Kidney glomerular epithelial cell (primary cell): ENCODE measurements around the gene DTNB.

ENCODE experiments used
- DNase-seq: peaks from one replicate; lab custom pipeline; 2025; lab: John Stamatoyannopoulos, UW

DTNB gene

DNA sequence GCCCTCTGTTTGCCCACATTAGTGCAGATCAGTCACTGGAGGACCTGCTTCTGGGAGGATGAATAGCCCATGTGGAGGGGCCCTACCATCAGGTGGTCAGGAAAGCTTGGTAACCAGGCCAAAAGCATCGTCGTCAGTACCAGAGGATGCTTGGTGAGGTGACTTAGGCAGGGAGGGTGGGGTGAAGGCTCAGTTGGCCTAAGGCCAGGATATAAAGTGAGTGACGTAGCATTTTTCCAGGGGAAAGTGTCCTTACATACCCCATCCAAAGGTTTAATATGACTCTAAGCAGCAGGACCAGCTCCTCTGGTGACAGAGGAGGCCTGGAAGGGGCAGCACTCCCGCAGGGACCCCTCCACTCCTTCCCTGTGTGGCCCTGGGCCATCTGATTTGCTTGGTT, 303.9 kb downstream of the DTNB start:
- no peak for DNase-seq

DNA sequence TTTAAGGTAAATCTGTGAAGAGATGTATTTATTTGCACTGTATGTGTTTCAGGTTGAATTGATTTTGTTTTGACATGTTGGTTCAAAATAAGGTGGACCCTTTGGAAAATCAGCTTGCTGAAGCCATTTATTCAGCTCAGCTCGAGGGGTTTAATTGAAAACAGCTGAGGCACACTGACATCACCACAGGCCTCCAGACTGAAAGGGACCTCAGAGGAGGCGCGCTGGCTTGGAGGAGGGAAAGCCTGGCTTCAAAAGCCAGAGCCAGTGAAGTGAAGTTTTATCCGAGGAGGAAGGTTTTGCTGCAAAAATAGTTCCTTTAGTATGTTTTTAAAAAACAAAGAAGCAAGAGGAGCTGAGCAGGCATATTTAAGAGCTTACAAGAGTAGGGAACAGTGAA, 304.7 kb downstream of the DTNB start:
- no peak for DNase-seq

DNA sequence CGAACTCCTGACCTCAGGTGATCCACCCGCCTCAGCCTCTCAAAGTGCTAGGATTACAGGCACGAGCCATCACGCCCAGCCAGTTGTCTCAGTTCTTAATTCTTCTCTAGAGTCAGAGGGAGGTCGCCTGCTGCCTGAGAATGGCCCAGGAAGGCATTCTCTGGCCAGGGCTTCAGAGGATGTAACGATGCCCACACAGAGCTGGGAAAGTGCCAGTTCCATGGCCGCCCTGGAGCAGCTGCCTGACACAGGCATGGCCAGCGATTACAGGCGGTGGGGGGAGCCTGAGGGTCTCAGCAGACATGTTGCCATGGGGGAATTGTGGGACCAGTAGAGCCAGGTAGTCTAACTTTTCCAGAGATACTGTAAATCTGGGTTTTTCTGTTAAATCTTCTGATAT, 306.1 kb downstream of the DTNB start:
- DNase-seq = no peak

DNA sequence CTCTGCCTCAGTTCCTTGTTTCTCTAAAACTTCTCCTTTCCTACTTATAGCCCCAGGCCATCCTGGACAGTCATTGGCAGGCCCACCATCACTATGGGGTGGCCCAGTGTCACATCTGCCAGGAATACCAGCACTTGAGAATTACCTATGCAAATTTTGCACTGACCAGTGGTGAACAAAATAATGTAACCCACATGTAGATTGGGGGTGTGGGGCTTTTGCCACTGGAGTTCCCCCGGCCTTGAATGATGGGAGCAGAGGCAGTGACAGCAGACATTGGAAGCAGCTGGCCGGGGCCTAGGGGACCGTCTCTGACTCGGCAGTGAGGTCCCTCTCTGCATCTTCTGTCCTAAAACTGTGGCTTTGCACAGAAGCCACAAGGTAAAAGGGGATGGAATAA, 306.7 kb downstream of the DTNB start:
- DNase-seq = no peak

DNA sequence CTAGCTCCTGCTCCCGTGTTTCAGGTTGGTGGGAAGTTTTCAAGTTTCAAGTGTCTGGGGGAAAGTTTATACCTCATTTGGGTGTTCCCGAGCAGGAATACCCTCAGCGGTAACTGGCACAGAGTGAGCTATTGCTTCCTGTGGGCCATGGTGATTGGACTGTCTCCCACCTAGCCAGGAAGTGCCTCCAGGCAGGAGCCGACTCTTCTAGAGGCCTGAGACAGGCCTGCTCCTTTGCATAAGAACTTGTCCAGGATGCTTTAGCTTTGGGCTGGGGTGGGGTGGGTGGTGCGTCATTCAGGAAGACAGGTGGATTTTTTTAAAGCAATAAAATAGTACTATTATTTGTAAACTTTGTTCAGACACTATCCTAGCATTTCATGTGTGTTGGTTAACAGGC, 308.1 kb downstream of the DTNB start:
- DNase-seq = no peak

DNA sequence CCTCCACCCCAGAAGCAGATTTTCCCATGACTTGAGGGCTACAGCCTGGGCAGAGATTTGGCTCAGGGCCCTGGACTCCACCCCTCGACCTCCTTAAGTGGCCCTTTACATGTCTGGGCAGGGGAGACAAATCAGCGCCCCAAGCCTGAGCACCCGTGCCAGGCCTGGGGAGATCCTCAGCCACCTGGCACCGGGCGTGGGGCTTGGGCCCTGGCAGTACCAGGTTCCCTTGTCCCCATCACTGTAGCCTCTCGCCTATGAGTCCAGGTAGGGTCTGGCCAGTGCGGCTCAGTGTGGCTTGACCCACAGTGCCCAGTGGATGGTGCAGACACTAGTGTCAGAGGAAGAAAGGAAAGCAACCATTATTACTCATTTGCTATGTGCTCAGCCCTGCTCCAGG, 309.6 kb downstream of the DTNB start:
- DNase-seq = no peak

DNA sequence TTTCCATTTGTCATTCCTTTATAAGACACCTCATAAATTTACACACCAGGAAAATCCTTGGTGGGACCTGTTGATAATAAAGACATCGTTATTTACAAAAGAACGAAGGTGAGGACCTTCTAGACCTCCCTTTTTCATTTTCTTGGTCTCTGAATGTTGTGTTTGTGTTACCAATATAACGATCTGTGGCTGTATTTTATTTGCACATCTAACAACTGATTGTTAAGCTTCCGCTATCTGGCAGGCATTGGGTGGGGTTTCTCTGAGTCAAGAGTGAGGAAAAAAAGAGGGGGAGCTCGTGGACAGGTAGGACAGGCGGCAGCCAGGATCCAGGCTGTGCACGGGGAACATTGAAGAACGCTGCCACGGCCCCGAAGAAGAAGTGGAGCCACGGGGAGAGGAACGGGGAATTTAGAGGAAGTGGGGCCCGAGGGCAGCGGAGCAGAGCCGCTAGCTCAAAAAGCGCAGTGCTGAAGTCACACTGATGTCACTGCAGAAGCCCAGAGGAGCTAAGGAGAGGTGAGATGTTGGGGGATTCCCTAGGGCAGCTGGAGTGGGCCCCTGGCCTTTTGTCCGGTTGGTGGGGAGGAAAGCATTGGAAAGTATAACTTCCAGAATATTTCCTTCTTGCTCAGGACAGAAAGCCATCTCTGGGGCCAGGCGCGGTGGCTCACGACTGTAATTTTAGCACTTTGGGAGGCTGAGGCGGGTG, 310.8 kb downstream of the DTNB start:
- no peak for DNase-seq

DNA sequence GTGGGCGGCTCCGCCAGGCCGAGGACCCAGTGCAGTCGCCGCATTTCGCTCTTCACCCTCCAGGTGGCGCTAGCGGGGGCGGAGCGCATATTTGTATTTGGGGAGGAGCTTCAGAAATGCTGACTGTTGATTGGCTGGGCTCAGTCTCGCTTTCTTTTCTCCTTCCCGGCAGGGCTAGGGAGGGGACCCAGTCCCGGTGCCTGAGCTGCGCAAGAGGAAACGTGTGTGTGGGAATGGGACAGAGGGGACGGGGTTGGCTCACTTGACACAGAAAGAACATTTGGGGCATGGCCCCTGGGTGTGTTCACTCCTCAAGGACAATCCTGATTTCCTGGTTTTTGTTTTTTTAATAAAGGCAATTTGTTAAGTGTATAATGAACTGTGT, 311.3 kb downstream of the DTNB start:
- peak; percentile 95 for DNase-seq

DNA sequence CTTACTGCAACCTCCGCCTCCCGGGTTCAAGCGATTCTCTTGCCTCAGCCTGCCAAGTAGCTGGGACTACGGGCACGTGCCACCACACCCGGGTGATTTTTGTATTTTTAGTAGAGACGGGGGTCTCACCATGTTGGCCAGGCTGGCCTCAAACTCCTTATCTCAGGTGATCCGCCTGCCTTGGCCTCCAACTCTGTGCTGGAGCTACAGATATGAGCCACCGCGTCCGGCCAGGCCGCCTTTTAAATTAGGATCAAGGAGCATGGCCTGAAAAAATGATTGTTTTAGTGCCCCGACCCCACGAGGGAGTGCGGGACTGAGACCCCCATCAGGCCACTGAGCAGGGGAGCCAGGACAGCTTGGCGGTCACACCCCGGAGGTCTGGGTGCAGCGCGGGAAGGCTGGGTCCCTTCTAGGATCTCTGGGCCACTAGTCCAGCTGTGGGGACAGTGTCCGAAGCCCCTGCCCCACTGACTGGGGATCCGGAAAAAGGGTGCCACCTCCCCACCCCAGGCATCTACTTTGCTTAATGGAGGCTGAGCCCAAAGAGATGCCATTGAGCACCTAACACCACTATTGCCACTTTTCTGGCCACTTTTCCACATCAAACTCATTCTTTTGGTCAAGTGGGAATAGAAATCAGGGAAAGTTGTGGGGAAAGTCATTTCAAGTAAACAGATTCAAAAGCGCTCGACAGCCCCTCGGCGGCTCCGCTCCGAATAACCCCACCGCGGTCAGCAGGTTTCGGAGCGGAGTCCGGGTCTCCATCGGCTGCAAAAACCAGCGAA, 311.9 kb downstream of the DTNB start:
- no peak for DNase-seq

DNA sequence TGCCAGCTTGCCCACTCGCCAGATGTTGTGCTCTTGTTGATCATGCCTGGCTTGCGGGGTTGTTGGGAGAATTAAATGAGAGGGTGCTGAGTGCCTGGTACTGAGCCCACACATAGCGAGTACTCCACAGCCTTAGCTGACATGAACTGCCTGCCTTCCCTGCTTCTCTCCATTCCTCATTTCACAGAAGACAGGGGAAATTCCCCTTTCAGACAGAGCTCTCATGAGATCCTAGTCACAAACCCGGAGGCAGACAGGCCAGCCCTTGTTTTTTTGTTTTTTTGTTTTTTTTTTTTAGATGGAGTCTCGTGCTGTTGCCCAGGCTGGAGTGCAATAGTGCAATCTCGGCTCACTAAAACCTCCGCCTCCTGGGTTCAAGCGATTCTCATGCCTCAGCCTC, 314.5 kb downstream of the DTNB start:
- no peak for DNase-seq

DNA sequence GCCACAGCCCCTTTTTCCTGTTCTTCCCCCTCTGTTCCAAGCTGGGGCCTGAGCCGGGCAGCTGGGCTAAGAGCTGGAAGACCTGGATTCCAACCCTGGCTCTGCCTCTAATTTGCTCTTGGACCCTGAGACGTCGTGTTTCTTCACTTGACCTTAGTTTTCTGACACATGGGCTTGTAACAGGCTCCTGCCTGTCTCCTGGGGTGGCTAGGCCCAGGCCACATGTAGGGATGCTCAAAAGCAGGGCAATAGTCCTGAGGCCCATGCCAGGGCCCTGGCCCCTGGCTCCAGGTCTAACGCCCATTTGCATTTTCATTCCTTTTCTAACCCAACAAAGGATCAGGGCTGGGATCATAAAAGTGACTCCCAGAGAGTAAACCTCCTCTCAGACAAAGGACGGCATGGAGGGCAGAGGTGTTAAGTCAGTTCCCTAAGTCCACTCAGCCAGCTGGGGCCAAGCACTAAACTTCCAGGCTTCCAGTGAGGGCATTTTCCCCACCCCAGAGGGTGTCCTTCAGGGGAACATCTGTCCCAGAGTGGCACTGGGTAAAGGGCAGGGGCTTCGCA, 315.0 kb downstream of the DTNB start:
- no peak for DNase-seq

DNA sequence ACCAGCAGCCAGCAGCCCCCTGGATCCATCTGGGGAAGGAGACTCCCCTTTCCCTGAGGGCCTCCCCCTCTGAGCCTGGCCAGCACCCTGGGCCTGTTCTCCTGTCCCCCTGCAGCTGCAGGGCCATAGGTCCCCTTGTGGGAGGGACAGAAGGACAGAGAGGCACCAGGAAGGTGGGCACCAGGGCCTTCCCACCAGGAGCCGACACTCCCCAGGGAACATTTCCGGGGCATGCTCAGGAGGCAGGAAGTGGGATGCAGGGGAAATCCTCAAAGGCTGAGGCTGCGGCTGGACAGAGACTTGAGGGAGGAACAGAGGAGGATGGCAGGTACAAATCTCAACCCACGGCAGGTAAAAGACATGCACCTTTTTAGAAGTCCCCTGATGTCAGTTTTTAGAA, 317.3 kb downstream of the DTNB start:
- DNase-seq = no peak

DNA sequence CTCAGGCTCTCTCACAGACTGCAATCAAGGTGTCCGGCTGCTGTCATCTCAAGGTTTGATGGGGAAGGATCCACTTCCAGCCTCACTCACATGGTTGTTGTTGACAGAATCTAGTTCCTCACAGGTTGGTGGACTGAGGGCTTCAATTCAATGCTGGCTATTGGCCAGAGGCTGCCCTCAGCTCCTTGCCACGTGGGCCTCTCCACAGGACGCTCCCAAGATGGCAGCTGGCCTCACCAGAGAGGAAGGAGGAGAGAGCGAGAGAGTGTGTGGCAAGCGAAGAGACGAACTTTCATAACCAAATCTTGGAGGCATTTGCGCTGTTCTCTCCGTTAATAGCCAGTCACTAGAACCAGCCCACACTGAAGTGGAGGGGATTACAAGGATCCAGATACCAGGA, 318.1 kb downstream of the DTNB start:
- no peak for DNase-seq

DNA sequence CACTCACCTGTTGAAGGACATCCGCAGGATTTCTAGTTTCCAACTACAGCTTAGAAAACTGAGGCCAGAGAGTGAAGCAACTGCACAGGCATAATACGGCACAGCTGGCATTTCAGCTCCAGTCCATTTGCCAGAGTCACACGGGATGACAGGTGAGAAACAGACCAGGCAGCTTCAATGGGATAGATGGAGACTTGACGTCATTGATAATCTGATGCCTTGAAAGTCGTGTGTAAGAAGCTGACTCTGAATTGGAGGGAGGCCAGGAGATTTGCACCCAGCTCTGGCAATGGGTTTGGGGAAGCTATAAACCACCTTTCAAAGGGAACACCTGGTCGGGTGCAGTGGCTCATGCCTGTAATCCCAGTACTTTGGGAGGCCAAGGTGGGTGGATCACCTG, 319.3 kb downstream of the DTNB start:
- no peak for DNase-seq

DNA sequence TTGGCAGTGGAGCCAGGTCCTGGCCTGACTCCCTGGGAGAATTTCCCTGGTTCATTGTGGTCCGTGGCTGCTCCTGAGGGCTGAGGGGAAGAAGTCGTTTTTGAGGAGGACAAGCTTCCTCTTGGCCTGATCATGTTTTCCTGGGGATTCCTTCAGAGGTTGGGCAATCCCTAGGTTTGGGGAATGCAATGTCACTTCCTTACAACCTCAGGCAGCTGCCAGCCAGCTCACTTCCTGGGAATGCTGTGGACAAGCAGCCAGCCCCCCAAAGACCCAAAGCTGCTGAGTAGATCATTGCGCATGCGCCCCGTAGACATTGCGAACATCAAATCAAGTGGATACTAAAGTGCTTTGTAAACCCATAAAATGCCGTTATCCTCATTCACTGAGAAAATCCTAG, 324.0 kb downstream of the DTNB start:
- DNase-seq = no peak

DNA sequence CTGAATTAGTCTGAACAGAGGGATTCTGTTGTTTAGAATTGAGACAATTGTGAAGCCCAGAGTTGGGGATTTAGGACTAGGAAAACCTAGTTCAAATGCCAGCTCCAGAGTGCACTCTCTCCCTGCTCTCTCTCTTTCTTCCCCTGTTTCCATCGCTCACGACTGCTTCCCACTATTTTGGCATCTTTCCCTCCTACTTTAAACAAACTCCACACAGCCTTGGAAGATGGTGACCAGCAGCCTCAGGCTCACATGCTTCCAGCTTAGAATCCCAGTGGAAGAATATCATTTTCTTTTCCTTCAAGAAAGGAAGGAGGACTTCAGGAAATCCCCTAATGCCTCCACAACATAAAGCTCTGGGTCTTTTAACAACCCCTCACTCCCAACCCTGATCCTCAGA, 325.5 kb downstream of the DTNB start:
- no peak for DNase-seq

DNA sequence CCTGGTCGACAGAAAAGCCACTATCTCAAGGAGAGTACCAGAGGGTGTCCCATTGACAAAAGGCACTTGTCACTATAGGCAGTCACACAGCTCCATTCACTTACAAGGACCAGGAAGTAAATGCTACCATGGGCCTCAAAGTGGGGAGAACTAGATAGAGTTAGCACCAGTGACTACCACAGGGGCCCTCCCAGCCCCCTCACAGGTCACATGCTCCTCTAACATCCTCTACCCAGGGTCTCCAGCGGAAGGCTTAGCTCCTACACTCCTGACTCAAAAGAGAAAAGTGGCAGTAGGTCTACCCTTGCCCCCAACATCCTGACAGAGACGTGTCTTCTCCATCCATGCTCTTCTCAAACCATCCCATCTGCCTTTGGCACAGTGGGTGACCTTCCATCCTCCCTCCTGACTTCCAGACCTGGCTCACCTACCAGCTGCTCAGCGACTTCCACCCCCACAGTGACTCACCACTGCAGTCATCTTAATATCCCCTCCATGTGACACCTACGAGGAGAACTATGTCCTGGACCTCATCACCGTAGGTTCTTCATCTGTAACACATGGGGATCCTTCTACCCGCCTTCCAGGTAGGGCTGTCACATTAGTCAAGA, 326.1 kb downstream of the DTNB start:
- no peak for DNase-seq

DNA sequence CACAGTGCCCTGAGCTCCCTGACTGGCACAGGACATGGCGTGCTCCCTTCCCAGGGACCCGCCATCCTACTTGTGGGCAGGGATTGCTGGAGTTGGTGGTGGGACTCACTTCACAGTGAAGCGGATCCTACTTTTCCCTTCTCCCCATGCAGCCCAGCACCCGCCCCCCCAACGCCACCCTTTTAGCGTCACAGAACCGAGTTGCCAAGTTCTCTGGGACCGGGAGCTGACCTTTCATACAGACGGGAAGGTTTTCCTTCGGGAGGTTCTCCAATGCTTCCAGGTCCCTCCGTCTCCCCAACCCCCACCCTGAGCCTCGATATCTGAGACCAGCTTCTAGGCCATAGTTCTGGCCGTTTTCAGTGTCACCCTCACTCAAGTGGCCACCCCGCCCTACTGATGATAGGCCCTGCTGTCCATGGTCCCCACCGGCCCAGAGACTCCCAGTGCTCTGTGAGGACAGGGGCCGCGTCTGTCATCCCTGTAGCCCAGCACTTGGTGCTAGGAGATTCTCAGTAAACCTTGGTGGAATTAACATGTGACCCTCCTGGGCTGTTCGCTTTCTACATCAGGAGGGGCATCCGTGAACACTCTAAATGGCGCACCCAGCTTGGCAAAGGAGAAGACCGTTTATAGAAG, 330.1 kb downstream of the DTNB start:
- DNase-seq = no peak

DNA sequence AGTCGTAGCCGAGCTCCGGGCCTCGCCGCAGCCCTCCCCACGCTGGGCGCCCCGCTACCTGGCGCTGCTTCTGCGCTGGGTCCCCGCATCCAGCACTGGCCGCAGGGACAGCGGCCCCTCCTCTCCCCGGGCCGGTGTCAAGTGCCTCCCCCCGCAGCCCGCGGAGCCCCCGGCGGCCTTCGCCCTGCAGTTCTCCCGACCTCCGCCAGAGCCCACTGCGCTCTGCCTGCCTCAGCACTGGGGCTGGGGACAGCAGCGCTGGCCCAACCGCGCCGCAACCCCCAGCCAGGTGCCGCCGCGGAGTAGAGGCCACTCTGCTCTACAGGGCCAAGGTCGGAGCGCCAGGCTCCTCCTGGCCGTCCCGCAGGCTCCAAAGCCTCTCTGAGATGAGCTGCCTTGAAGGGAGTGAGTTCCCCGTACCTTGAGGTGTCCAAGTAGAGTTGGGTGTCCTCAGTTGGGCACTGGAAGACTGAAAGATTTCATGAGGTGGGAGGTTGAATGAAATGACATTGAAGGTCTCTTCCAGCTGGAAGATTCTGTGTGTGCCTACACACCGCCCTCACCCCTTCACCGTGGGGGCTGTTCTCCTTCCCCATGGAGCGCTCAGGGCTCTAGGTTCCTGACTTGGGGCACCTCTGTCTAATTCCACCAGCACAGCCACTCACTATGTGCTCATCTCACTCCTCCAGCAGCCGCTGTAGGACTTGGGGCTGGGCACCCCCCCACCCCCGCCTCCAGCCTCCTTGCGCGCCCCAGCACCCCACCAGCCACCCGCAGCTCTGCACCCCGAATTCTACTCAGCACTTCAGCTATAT, 330.8 kb downstream of the DTNB start:
- DNase-seq = peak; percentile 53

DNA sequence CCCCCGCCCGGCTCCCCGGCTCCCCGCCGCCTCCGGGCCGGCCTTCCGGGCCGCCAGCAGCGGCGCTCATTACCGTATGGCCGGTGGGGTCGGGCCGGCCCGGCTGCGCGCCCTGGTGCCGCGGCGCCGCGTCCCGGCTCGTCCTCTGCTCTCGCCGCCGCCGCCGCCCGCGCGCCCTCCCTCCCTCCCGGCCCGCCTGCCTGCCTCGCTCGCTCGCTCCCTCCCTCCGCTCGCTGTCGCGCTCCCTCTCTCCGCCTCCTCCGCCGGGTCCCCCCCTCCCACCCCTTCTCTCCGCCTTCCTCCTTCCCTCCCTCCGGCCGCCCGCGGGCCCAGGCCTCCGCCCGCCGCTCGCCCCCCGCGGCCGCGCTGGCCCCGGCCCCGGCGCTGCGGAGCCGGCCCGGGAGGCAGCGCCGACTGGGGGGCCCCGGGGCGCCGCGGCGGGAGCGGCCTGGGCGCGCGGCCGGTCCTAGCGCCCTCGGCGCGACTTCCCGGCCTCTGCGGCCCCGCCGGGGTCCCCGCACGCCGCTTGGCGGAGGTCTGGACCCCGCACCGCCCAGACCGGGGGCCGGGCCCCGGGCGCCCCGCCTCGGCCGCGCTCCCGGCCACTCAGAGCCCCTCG, 331.5 kb downstream of the DTNB start, which contains the start of gene DNMT3A:
TSS of gene DNMT3A (minus strand) at position 173 of the 619 bp plus-strand sequence. CDS start 27,941 bp downstream, outside the sequence.
- DNase-seq = peak; percentile 21
